GM18909 (cell line): ENCODE results near the gene BEGAIN.

Experiments
- ATAC-seq: cut with Tn5 transposase; IDR thresholded peaks from one replicate; pipeline ENCODE4 v1.9.1; 2021; ENCODE audit warnings: mild to moderate bottlenecking; ENCODE audit not compliant: unreplicated experiment, poor library complexity

The BEGAIN gene

DNA sequence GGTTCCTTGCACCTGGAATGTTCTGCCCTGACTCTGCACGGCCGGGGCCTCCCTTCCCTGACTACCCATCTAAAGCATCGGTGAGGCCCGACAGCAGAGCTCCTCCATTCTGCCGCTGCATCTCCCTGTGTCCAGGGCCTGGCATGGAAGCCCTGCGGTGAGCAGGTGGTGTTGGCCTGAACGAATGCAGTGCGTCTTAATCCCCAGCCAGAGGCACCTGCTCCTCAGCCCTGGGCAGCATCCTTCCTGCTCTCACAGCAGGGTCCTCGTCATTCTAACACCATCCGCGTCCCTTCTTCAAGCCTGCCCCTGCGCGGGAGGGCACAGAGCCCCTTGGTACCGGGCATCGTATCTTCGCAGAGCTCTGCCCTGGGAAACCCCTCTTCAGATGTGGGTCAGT is 15.4 kb downstream of the BEGAIN start:
- ATAC-seq: no peak

DNA sequence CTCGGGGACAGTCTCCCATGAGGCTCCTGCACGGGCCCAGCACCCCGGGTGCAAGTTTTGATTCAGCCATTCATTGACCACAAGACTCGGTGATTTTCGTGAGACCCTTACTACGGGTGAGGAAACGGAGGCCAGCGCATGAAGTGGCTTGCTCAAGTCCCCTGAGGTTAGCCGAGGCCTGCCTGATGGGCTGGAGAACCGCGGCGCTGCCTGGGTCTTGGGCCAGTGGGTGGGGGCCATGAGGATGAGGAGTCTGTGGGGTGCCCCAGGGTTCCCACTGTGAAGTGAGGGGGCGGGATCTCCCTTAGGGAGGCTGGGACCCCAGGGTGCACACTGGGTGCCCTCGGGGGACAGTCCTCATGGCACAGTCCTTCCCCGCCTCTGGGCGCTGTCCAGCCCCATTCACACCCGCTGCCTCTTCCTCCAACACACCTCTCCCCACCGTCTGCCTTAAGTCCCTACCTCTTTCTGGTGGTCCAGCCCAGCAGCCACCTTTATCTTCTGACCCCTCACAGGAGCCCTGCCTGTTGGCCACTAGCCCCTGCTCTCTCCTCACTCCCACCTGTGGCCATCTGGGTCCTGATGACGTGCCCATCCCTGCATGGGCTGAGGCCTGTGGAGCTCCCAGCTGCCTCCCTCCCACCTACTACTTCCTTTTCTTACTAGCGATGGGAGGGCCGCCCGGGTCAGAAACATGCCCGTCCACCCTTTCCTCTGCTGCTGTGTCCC is 16.3 kb downstream of the BEGAIN start:
- ATAC-seq: no peak

DNA sequence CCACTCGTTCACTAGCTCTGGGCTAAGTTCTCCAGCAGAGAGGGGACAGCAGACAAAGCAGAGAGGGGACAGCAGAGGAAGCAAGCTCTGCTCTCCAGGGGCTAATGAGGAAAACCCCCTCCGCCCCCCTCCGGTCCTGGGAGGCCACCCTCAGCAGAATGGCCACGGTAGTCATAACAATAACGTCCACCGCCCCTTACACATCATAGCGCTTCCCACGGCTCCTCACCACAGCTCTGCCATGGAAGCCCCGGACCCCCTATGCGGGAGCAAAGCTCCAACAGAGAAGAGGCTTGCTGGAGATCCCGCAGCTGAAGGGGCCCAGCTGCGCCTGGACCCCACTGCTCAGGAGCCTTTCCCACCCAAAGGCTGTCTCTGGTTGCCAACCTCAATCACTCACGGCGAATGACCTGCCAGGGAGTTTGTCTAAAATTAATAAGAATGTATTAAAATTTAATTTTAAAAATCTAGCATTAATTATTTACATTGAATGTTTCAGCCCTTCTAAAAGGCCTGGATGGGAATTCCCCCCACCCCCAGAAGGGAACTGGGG is 17.4 kb downstream of the BEGAIN start:
- no peak for ATAC-seq

DNA sequence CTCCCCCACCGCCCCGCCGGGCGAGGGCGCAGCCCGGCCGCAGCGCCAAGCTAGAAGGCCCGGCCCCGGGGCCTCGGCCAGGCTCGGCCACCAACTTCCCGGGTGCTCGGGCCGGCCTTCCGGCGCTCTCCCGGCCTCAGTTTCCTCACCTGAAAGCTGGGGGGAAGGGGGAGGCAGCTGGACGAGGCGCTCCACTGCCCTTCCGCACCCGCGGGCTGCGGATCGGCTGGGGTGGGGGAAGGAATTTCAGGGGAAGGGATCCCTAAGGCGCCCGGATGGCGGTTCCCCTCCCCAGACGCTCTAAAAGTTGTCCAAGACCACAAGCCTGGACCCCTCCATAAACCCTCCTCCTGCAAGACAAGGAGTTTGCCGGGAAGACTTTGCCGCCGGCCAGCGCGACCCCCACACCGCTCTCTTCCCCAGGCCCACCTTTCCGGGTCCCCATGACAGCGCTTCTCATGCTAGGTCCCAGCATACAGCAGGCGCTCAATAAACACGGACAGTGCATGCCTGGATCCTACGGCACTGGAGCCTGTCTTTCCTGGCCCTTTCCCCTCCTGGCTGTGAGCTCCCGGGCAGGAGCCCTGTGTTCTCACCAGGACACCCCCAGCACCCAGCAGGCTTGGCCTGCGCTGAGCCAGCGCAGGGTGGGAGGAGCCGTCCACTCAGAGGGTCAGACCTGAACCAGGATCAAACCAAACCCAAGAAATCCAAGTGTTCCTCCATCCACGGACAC is 18.1 kb downstream of the BEGAIN start:
- ATAC-seq: no peak

- ATAC-seq: no peak
Observed at GRCh38 chr14:100568164-100568997, 18.8 kb downstream of the BEGAIN start.

- ATAC-seq: no peak
Observed at GRCh38 chr14:100567877-100568163, 19.4 kb downstream of the BEGAIN start.

DNA sequence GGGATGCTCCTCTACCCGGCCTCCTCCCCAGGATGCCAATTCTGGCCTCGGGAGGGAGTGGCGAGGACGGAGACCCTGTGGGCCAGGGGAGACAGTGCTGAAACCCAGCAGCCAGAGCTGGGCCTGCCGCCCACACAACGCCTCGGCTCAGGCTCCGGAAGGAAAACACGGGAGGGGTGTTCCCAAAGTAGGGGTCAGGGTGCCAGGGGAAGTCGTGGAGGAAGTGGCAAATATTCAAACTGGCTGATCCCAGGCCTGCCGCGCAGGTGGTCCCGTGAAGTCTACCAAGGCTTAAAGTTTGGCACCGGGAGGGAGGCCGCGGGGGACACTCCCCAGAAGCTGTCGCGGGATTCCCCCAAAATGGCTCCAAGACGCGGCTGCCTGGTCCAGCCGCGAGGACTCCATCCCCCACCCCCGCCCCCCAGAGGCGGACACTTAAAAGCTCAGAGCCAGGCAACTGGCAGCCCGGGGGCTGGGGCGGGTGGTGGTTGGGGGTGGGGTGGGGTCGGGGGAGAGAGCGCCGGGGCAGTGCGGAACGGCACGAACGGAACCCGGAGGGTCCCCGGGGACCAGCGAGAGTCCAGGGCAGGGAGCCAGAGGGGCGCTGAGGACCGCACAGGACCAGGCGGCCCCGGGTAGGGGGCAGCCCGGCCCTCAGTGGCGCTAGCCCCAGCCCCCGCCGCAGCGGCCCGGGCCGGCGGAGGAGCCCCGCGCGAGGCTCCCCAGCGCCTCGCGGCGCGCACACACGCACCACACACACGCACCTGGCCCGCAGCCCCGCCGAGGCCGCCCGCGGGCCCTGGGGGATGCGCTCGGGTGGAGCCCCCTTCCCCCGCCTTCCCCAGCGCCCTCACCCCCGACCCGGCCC is 20.0 kb downstream of the BEGAIN start:
- no peak for ATAC-seq

GRCh38 chr14:100566586-100566985 is 20.6 kb downstream of the BEGAIN start:
- ATAC-seq: no peak

DNA sequence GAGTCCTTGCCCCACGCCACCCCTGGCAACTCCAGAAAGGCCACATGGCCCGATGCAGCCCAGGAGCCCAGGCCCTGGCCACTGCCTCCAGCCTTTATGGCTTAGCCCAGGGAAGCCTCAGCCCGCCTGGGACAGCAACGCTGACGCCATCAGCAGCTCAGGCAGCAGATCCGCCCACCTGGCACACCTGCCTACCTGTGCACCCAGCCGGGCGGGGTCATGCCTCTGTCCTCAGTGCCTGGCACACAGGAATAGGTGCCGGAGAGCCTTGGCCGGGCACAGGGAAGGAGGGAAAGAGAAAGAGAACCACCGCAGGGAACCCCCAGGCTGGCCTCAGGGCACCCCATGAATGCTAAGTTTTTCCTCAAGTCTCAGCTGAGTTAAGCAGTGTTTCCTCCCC is 21.1 kb downstream of the BEGAIN start:
- ATAC-seq: no peak

GRCh38 chr14:100565650-100566049 is 21.6 kb downstream of the BEGAIN start:
- ATAC-seq: no peak

DNA sequence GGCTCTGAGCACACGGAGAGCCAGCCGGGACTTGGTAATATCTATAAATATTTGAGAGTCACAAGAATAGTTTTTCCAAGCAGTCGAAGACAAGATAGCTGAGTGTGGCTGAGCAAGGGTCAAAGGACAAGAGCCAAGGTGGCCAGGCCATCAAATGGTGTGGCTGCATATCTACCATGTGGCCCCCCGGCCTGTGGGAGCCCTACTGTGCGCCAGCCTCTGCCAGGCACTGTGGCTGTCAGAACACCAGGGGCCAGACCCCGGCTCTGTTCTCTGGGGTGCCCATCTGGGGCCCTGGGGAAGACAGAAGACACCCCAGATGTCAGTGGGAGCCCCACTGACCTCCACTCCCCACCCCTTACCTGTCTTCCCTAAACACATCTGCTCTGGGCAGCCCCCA is 22.7 kb downstream of the BEGAIN start:
- ATAC-seq: no peak

DNA sequence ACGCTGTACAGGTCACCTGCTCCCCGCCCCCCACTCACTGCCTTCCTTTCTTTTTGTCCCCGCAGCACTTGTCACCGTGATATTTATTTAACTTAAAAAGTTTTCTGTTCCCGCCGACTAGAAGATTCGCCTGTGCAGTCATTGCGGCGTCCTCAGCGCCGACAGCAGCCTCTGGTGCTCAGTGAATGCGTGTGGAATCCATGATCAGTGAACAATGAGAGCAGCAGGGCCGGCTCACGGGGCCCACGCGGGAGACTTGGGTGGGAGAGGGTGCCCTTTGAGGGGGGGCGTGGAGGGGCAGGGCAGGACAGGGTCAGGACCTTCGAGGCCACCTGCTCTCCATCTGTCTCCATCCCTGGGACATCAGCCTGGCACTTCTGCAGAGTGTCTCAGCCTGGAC is 24.5 kb downstream of the BEGAIN start:
- ATAC-seq: no peak

DNA sequence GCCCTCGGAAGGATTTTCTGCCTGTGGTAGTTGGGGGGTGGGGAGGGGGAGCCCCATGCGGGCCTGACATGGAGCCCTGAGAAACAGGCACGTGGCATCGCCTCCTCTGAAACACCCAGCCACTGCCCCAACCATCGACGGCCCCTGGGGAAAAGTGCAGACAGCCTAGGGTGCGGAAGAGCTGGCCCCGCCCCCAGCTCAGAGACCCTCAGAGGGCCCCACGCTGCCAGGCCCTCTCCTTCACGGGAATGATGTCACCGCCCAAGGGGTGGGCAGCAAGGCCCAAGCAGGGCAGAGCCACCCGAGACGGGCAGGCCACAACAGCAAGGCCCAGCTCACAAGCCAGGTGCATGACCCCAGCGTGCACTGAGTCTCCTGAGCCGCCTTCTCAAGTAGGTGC is 26.2 kb downstream of the BEGAIN start:
- ATAC-seq: no peak

GRCh38 chr14:100560471-100560870 is 26.7 kb downstream of the BEGAIN start:
- ATAC-seq: no peak

- ATAC-seq: no peak
Observed at GRCh38 chr14:100559455-100559854, 27.8 kb downstream of the BEGAIN start.

DNA sequence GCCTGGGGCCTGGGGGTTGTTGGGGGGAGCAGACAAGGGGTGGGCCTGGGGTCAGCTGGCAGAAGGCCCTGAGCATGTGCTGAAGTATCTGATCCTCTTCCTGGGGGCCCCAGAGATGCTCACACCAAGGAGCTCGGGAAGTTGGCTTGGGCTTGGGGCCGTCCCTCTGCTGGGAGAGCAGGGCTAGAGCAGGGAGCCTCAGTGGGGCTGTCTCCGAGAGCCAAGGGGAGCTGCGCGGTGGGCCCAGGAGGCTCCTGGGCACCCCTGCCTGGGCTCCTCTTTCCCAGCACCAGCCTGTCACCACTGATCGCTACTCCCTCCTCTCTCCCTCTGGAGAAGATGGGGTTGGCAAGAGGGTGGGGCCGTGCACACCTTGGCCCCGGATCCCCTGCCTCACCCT is 28.3 kb downstream of the BEGAIN start:
- ATAC-seq: no peak

DNA sequence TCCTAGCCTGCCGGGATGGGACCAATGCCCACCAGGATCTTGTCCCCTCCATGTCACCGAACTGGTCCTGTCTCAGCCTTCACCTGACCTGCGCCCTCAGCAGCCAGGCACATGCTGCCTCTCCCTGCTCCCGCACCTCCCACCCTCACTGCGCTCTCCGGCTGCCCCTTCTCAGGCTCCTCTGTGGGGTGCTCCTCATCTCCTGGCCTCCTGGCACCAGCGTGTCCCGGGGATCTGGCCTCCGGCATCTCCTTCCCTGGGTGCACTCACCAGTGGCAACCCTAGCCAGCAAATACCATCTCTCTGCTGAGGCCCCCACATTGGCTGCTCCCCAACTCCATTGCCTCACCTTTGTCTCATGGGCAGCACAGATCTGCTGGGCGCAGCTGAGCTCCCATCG is 29.0 kb downstream of the BEGAIN start:
- ATAC-seq: no peak

- no peak for ATAC-seq
Observed at GRCh38 chr14:100557658-100558057, 29.6 kb downstream of the BEGAIN start.

- ATAC-seq: no peak
Observed at GRCh38 chr14:100556936-100557505, 30.2 kb downstream of the BEGAIN start.

- ATAC-seq: no peak
Observed at GRCh38 chr14:100556140-100556475, 31.1 kb downstream of the BEGAIN start.
